Inflammatory macrophage treated with lipopolysaccharide for 1 hour (primary cell): Measurements from ENCODE around the gene PPP6R2.
A peak's percentile ranks its signal among the peaks of the same experiment; 100 is the strongest.

Source experiments
- DNase-seq, 2 donors: peaks; one replicate each; pipeline ENCODE4 v3.0.0-alpha.2; 2020 to 2022

Gene PPP6R2, protein sequence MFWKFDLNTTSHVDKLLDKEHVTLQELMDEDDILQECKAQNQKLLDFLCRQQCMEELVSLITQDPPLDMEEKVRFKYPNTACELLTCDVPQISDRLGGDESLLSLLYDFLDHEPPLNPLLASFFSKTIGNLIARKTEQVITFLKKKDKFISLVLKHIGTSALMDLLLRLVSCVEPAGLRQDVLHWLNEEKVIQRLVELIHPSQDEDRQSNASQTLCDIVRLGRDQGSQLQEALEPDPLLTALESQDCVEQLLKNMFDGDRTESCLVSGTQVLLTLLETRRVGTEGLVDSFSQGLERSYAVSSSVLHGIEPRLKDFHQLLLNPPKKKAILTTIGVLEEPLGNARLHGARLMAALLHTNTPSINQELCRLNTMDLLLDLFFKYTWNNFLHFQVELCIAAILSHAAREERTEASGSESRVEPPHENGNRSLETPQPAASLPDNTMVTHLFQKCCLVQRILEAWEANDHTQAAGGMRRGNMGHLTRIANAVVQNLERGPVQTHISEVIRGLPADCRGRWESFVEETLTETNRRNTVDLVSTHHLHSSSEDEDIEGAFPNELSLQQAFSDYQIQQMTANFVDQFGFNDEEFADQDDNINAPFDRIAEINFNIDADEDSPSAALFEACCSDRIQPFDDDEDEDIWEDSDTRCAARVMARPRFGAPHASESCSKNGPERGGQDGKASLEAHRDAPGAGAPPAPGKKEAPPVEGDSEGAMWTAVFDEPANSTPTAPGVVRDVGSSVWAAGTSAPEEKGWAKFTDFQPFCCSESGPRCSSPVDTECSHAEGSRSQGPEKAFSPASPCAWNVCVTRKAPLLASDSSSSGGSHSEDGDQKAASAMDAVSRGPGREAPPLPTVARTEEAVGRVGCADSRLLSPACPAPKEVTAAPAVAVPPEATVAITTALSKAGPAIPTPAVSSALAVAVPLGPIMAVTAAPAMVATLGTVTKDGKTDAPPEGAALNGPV

DNA sequence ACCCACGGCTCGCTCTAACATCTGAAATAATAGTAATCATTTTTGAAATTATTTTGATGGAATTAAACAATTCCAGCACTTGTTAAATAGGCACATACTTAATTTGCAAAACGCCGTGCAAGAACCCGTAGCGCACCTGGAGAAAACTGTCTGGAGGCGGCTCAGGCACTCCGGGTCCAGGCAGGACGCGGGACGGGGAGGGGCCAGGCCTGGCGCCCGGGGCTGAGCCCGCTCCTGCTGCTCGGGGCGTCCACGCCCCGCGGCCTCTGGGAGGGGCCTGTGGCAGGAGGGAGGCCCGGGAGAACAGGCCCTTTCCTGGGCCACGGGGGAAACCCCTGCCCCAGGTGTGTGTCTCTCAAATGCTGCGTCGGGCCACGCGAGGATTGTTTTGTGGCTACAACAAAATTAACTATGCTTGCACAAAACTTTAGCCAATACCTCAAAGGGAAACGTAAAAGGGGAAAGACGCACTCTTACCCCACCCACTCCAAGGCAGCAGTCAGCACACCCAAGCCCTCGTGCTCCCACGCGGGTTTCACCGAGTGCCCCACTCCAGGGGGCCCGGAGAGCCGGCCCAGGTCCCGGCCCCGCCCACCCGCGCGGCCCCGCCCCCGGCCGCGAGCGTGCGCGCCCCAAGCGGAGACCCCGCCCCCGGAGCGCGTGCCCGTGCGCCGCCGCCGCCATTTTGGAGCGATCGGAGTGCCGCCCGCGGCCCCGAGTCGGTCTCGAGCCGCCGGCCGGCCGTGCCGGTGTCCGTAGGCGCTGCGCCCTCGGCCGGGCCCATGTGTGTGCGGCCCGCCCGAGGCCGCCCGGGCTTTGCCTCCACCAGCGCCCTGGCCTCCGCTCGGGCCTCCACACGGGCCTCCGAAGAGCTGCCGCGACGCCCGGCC, at the start of gene PPP6R2:
Gene PPP6R2, plus strand, starts transcription at position 677 of the 890 bp plus-strand sequence. CDS start 50,582 bp downstream, outside the sequence.
- peak; percentile 86 to 89 for DNase-seq

DNA sequence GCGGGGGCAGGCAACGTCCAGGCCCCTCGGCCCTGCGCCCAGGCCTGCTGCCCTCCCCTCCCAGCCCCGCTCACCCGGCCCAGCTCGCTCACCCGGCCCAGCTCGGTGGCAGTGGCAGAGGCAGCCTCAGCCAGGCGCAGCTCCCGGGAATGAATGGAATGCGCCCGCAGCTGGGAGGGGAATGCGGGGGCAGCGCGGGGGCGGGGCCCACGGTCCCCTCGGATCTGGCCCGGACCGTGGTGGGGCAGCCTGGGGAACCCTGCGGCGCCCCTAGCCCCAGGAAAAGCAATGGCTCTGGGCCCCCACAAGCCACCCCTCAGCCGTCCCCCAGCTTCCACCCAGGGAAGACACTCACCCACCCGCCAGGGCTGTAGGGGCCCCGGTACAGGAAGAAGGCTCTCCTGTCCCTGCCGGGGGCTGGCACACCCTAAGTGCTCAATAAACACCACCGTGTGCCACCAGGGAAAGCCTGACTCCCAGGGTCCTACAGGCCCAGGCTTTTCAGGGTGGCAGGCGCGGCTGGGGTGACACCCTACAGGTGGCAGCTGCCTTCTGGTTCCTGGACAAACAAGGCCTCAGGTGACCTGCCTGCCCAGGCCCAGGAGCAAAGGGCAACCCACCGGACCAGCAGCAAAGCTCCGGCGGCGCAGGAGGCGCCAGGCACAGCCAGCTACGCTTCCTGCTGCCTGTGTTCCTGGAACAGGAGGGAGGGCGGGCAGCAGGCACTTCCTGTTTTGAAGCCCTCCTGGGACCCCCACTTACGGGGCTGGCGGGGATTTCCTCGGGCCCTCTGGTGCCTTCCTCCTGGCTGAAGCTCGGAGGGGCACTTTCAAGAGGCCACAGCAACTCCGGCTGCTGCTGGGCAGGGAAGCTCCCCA, 49.4 kb upstream of the PPP6R2 start:
- DNase-seq: no peak

DNA sequence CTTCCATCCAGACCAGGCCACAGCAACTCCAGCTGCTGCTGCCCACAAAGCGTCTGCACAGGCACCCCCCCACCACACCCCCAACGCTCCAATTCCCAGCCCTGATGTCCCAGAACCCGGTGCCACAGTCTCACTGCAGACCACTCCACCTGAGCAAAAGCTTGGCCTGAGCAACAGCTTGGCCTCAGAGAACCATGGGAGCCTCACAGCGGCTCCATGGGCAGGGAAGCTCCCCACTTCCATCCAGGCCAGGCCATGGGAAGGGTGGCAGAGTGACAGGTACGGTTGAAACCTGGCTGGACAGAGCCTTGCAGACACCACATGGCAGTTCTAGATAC, 48.8 kb upstream of the PPP6R2 start:
- DNase-seq: no peak

DNA sequence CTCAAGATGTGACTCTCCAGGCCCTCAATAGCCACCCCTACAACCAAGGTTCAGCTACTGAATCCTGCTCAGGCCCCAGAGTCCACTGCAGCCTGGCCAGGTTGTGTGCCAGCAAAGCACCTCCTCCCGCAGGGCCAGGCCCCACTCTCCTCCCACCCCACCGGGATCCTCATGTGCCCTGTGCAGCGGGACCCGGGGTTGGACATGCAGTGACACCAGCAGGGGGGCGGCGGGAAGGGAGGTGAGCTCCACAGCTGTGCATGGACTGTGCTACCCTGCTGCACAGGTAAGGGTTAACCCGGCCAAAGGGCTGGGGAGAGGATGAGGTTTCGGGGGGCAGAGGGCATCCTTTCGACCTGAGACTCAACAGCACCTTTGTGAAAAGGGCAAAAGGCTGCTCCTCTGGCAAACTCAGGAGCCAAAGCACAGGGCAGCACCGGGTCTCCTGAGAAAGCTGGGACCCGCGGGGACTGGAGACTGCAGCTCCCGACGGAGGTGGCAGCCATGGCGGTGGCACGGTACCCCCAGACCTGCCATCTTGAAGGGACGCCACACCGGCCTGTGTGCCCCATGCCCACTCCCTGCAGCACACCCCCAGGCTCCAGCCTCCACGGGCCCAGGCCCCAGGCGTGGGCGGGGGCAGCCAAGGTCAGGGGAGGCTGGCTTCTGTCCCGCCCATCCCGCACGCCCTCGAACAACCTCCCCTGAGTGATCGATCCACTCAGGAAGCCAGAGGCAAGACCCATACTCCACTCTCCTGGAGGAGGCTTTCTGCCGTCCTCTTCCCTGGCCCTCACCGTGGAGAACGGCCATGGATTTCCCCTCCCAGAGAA, 46.3 kb upstream of the PPP6R2 start:
- DNase-seq: no peak

DNA sequence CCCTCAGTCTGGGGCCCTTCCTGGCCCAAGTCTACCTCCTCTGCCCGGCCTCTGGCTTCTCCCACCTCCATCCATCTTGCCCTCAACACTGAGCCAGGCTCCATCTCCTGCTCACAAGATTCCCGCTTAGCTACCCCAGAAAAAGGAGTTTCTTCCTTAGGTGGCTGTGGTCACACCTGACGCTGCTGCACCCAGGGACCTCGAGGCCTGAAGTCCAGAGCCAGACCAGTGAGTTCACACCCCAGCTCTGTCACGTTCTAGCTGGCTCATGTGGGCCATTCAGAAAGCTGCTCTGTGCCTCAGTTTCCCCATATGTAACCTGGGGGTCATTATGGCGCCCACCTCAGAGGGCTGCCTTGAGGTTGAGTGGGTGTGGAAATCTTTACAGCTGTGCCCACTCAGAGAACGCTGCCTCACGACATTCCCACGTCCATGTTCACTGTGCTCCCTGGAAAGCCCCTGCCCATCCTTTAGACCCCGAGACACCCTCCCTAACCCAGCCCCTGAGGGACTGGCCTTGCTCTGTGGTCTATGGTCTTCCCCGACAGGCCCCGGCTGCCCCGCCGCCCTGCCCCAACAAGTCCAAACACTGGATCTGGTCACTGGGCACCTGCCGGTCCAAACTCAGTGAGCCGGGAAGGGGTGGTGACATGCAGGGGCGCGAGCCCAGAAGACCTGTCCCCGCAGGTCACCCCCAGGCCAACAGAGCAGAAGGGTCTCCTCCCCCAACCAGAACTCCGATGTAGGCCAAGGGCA, 45.4 kb upstream of the PPP6R2 start:
- no peak for DNase-seq

DNA sequence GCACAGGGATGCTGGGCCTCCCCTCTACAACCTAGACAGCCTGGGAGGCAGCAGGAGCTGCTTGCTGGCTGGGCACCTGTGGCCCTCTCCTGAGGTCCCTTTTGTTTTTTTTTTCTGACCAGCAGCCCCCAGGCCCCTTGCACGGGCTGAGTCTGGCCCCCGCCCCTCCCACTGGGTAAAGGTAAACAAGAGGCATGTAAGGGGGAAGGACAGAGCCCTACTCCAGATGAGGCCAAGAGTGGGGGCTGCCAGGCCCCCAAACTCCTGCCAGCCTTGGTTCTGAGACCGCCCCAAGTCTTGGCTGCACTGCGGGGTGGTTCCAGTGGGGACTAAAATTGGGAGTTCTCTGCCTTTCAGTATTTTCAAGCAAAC, 44.9 kb upstream of the PPP6R2 start:
- no peak for DNase-seq

DNA sequence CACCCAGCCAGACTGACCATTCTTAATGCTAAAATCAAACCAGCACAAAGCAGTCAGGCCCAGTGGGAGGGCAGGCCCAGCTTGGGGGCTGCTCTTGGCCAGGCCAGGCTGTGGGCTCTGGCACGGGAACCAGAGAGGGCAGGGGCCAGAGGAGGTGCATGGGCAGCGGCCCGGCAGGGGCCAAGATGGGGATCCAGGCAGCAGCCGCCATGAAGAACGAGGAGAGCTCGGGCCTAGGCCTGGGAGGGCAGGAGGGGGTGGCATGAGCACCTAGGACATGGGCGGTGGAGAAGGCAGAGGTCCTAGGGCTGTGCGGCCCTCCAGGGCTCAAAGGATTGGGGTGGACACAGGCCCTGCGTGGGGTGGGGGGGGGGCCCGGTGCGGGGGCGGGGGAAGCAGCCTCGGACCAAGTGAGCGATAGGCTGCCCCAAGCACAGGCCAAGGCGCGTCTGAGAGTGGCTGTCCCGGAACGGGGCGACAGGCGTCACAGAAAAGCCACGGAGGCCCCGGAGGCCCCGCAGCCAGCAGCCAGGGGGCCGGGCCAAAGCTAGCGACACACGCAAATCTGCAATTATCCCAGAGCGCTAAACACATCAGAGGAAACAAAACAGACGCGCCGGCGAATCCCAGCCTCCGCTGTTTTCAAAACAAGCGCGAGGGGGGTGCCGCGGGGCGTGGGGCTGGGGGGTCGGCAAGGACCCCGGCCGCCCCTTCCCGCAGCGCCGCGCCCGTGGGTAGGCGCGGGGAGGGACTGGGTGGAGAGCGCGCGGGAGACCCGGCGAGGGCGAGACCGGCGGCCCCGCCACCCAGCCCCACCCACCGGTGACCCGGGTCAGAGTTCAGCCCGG, 44.0 kb upstream of the PPP6R2 start:
- no peak for DNase-seq

DNA sequence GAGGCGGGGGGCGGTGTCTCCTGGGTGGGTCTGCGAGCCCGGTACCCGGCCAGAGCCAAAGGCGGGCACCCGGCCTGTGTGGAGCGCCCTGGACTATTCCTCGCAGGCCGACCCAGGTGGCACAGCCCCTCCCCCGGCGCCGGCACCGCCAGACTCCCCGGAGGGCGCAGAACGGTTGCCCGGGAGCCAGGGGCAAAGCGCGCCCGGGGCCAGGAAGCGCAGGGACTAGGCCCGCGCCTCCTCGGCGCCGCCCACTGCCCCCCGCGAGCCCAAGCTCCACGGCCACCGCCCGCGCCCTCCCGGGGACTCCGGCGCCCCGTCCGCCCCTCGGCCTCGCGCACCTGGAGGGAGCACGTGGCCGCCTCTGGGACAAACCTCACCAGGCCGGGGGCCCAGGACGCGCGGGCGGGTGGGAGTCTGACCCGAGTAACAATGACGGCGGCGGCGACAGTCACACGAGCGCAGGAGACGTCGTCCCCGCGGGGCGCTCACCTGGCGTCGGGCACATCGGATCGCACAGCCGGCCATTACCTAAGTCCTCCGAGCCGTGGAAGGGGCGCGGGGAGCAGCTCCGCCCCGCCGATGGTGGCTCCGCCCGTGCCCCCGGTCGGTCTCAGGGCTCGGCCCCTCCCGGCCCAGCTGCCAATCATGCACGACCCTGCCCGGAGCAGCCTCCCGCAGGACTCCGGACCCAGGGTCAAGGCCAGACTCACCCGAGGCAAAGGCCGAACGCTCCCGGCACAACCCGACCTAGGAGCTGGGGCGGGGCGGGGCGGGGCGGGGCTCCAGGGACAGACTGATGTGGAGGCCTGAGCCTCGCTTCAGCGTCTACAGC, 43.1 kb upstream of the PPP6R2 start:
- DNase-seq: no peak

DNA sequence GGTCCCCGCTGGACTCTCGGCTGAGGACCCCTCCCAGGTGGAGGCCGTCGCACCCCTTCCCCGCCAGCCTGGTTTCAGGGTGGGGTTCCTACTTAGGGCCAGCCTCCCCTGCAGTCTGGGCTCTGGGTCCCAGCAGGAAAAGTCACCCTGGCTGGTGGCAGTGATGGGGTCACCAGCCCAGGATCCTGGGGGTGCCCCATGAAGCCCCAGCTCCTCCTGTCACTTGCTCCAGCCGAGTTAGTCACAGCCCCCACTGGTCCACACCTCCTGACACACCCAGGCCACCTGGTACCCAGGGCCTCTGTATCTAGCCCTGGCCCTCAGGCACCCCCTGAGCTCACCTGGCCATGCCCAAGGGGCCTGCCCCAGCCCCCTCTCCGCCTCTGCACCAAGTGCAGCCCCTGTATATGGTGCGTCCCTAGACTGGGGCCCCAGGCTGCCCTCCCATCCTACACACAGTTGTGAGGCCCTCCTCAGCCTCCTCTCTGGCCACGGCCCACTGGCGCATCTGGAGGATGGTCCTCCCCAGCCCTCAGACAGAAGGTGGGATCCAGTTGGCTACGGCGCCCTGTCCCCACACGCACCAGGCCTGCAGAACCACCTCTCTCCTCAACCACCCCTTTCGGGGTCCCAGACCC, 42.4 kb upstream of the PPP6R2 start:
- DNase-seq: no peak

DNA sequence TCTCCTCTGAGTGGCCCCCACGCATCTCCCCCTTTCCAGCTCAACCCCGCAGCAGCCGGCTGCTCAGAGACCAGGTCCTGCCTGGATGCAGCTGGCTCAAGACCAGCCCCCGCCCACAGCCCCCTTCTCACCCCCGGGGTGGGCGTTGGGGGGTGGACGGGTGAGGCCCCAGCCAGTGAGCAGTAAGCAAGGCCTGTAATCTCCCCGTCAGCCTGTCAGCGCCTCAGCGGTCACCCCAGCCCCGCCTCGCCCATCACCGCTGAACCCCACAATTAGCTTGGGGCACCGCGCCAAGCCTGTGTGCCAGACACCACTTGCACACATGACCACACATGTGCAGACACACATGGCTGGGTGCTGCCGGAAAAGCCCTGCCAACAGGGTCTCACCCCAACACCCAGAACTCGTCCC, 41.5 kb upstream of the PPP6R2 start:
- DNase-seq: no peak

DNA sequence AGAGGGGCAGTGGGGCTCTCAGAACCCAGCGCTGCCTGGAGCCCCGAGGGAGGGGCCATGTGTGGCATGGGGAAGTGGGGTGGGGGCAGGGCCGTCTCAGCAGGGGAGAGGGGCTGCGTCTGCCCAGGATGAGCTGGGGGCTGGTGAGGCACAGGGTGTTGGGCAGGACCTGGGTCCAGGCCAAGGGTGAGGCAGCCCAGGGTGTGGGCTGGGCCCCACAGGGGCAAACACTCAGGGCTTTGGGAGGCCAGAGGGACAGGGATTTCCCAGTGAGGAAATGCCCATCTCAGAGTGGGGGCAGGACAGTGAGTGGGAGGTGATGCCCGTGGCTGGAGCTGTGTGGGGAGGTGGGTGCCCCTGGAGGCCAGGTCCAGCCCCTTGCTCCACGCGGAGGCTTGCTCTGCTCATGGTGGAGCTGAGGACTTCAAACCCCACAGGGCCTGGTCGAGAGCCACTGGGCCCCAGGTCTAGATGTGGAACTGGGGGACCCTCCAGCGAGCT, 41.0 kb upstream of the PPP6R2 start:
- DNase-seq: peak; percentile 65 to 71

DNA sequence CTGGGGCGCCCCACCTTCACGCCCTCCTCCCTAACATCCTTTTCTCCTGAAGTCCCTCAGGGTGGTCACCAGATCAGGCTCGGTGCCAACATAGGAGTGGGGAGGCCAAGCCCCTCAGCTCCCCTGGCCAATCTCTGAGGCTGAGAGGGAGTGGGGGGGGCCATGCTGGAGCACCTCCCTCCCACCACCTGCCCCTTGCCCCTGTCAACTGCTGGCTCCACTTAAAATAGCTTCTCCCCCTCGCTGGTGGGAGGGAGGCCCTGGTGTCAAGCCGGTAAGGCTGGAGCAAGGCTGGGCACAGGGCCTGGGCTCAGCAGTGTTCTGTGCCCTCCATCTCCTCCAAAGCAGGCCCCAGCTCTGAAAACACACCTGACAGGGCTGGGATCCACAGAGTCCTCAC, 40.6 kb upstream of the PPP6R2 start:
- no peak for DNase-seq

DNA sequence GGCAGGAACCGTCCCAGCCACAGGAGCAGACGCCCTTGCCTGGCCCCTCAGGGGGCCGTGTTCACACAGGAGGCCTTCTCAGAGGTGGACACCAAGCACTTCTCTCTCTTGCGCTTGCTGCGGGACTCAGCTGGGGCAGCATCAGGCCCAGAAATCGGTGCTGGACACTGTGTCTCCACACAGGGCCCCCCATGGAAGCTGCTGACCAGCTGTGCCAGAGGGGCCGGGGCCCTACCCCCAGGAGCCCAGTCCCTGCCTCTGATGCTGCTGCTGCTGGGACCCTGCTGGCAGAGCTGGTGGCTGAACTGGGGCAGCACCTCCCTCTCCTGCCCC, 39.6 kb upstream of the PPP6R2 start:
- no peak for DNase-seq

DNA sequence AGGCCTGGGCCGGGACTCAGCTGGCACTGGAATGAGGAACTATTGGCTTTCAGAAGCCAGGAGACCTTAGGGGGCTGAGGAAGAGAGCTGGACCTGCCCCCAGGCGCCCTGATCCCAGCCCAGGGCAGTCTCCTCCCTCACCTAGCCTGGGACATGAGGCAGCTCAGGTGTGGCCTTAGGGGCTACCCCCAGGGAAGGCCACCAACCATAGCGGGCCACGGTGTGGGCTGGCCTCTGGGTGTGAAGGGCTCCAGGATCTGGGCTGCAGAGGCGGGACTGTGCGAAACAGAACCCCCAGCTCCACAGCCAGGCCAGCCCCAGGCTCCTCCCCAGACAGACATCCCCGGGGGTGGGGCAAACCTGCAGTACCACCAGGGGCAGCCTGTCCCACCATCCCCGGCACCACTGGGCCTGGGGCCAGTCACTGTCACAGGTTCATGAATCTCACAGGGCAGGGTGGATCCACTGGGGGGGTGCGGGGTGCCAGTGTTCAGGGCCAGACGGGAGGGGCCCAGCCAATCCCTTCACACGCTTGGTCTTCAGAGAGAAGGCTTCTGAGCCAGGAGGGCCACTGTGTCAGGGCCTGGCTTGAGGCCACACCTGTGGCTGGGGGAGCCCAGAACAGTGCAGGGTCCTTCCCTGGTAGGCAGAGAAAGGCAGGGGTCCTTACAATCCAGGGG, 39.1 kb upstream of the PPP6R2 start:
- peak; percentile 57 to 64 for DNase-seq

DNA sequence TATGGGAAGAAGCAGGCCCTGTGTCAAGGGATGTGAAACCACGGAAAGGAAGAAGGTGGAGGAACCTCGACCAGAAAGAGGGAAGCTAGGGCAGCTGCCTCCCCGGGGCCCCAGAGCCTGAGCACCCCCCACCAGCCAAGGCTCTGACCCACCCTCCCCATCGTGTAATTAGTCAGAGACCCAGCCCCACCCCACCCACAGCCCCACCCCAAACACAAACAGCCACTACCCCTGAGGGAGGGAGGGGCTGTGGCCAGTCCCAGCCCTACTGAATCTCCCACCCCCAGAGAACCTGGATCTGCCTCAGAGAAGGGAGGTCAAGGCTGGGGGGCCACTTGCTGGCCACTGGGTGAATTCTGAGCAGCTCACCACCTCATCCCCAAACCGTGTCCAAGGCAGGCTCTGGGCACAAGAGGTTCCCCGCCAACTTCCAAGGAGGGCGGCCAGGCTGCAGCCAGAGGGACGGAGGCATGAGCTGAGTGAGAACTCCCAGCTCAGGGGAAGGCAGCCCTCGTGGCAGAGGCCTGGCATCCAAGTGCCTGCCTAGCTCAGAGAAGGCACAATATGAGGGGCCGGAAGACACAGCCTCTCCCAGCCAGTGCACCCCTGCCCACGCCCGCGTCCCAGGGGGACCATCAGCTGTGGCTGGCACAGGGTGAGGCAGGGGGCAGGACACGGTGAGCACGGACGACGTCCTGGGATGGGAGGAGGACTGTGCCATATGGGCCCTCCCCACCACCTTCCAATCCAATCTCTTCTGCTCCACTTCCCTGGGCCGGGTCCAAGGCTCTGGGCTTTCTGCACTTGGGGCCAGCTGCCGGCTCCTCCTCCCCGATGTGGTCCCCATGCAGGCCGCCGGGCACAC, 38.4 kb upstream of the PPP6R2 start:
- DNase-seq: peak; percentile 52 to 55

DNA sequence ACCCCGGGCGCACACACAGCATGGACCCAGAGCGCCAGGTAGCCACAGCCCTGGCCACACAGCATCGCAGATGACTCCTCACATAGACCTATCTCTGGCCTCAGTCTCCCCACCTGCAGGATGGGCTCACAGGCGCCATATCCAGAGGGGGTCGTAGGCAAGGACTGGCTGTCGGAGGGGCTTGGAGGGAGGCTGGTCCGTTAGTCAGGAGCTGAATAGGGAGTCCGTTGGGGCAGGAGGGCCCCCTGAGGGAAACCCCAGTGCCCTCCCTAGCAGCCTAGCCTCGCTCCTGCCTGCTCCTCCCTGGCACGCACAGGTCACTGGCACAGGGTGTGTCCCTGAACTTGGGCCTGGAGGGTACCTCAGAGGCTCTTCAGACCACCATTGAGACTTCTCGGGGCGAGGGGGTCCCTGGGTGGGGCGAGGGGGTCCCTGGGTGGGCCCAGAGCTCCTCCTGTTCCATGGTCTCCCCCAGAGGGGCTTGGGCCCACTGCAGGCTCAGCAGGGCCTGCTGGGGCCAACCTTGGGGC, 37.7 kb upstream of the PPP6R2 start:
- no peak for DNase-seq
